Hepatocyte (in vitro differentiated cells): Measurements from ENCODE around the gene C19orf81.

Source experiments
- CTCF ChIP-seq: fragments of 200-600 bp; sonication (generic); IDR thresholded peaks from 2 replicates; pipeline ENCODE4 v1.5.1; 2016; ENCODE audit warnings: antibody characterized with exemption, mild to moderate bottlenecking; ENCODE audit not compliant: poor library complexity
- EZH2 ChIP-seq: fragments of 200-600 bp; sonication (generic); IDR thresholded peaks from 2 replicates; pipeline ENCODE4 v1.6.1; 2016; ENCODE audit warnings: antibody characterized with exemption, mild to moderate bottlenecking, borderline replicate concordance
- EZH2phosphoT487 ChIP-seq: fragments of 200-600 bp; sonication (generic); IDR thresholded peaks from one replicate; pipeline ENCODE4 v1.6.1; 2018; ENCODE audit warnings: antibody characterized with exemption, mild to moderate bottlenecking, low read depth, moderate library complexity; ENCODE audit not compliant: unreplicated experiment, severe bottlenecking

- TF ChIP-seq EZH2phosphoT487 = no peak
- no peak for TF ChIP-seq EZH2
- no peak for TF ChIP-seq CTCF
Observed at GRCh38 chr19:50644315-50644915, 4.8 kb upstream of the C19orf81 start.
